HTERT RPE-1 (cell line): ENCODE results near the gene ZNF865.

Experiments used
- in situ Hi-C: fragments of 300-500 bp; cut with MboI; formaldehyde crosslinking; loops from 4 replicates; pipeline ENCODE4 v1.14.3; 2020; ENCODE audit warnings: low sequenced_read_pairs

The ZNF865 gene

DNA sequence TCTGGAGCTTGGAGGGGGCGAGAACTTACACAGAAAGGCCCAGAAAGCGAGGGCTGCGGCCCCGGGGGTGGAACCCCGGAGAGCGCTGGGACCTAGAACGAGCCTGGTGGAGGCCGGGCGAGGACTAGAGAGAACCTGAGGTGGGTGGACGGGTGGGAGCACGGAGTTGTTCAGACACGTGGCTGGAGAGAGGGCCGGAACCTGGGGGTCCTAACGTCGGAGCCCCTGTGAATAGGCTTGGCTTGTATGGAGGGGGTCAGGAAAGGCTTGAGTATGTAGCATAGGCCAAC lies 38.4 kb downstream of the ZNF865 start:
- in situ Hi-C loops: no loop called here

DNA sequence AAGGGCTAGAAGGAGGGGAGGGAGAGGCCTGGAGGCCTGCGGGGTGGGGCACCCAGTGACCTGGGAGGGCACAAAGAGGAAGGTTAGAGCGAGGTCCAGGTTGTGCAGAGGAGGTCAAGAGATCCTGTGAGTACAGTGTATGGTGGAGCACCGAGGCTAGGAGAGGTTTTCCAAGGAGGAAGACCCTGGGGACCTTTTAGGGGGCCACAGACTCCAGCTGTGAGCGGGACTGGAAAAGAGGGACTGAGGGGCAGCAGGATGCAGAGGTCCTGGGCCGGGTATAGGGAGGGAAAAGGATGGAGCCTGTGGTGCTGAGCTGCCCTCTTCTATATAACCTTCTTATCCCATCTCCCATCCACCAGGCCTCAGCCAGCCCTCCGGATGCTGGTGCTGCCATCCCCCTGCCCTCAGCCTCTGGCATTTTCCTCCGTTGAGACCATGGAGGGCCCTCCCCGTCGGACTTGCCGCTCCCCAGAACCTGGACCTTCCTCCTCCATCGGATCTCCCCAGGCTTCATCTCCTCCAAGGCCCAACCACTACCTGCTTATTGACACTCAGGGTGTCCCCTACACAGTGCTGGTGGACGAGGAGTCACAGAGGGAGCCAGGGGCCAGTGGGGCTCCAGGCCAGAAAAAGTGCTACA lies 38.9 kb downstream of the ZNF865 start:
- in situ Hi-C loops: no loop called here

GRCh38 chr19:55644842-55645511 lies 39.5 kb downstream of the ZNF865 start:
- in situ Hi-C loops: no loop called here

DNA sequence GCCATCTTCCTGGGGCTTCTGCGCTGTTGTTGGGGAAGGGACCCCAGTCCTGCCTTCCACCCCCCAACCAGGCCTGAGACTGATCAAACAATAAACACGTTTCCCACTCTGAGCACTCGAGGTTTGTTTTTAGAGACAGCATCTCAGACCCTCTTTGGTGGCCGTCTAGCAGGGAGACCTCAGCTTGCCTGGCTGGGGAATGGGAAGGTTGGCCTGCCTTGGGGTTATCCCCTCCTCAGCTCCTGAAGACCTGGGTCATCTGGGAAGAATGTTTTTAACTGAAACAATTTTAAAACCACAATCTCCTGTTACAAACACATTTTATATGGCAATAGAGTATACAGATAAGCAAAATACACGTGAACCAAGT lies 40.0 kb downstream of the ZNF865 start:
- in situ Hi-C loops: no loop called here

- in situ Hi-C loops: no loop called here
Observed at GRCh38 chr19:55646889-55647731, 41.7 kb downstream of the ZNF865 start.

GRCh38 chr19:55647732-55648584 lies 42.5 kb downstream of the ZNF865 start, which contains the start of gene CCDC106:
Gene CCDC106 (plus strand): TSS chr19:55648212. CDS start chr19:55649047, 835 bp downstream.
- in situ Hi-C loops: no loop called here

- in situ Hi-C loops: no loop called here
Observed at GRCh38 chr19:55648585-55649267, 43.3 kb downstream of the ZNF865 start.

DNA sequence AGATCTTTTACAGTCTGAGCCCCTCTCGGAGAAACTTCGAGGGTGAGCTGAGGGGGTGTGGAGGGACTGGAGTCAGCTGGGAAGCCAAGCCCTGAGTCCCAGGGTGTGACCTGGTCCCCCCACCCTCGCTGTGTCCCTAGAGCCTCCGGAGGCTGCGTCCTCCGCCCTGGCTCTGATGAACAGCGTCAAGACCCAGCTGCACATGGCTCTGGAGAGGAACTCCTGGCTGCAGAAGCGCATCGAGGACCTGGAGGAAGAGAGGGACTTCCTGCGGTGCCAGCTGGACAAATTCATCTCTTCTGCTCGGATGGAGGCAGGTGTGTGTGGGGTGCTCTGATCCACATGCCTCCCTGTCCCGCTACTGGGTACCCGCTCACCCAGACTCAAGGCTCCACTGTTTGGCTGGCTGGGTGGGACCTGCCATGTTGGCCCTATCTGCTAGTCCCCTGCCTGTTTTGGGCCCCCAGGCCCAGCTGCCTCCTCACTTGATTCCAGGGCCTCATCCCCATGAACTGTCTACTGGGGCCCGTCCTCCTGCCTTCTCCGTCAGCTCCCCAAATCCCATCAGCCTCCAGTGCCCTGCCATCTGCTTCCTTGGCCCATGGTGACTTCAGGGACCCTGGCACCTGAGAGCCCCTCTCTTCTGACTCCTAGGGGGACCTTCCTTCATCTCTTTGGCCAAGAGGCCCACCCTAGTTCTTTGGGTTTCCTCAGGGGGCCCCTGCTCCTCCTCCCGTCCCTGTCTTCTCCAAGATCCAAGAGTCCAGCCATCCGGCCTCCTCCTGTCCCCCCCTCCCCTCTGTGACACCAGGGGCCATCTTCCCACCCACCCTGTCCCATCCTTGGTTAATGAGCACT lies 44.0 kb downstream of the ZNF865 start:
- in situ Hi-C loops: no loop called here

- in situ Hi-C loops: no loop called here
Observed at GRCh38 chr19:55650126-55650557, 44.7 kb downstream of the ZNF865 start.

DNA sequence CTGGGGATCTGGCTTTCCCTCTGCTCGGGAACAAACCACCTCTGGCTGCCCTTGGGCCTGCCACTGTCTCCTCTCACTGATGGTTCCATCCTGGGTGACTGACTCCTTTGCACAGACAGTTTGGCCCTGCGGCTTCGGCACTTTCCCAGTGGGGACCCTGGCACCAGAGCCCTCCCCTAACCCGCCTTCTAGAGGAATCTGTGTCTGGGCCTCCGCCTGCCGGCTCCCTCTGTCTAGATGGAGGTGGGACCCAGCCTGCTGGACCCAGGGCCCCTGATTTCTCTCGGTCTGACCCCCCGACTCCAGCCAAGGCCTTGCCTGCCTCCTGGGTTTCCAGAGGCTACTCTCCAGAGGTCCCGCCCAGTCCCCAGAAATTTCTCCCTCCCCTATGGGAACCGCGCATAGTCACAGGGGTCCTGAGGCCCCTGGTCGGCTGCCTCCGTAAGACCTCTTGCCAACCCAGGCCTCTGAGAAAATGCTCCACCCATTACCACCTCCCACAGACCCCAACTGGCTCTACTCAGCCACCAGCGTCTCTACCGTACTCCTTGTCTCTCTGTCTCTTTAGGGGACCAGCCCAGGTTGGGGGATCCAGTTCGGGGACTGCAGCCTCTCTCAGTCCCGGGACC lies 45.3 kb downstream of the ZNF865 start:
- in situ Hi-C loops: no loop called here

DNA sequence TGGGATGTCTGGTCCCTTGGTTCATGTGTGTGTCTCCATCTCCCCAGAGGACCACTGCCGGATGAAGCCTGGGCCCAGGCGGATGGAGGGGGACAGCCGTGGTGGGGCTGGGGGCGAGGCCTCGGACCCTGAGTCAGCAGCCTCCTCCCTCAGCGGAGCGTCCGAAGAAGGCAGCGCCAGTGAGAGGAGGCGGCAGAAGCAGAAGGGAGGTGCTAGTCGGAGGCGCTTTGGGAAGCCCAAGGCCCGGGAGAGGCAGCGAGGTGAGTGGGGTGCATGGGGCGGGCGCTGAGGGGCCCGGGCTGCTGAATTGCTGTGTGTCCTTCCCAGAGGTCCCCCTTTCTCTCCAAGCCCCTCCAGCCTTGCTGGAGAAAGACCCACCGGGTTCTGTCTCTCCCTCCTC lies 45.8 kb downstream of the ZNF865 start:
- in situ Hi-C loops: no loop called here

GRCh38 chr19:55652311-55653128 lies 47.1 kb downstream of the ZNF865 start:
- in situ Hi-C loops: no loop called here

GRCh38 chr19:55653651-55654322 lies 48.3 kb downstream of the ZNF865 start:
- in situ Hi-C loops: no loop called here

- in situ Hi-C loops: no loop called here
Observed at GRCh38 chr19:55654323-55654867, 48.9 kb downstream of the ZNF865 start.

DNA sequence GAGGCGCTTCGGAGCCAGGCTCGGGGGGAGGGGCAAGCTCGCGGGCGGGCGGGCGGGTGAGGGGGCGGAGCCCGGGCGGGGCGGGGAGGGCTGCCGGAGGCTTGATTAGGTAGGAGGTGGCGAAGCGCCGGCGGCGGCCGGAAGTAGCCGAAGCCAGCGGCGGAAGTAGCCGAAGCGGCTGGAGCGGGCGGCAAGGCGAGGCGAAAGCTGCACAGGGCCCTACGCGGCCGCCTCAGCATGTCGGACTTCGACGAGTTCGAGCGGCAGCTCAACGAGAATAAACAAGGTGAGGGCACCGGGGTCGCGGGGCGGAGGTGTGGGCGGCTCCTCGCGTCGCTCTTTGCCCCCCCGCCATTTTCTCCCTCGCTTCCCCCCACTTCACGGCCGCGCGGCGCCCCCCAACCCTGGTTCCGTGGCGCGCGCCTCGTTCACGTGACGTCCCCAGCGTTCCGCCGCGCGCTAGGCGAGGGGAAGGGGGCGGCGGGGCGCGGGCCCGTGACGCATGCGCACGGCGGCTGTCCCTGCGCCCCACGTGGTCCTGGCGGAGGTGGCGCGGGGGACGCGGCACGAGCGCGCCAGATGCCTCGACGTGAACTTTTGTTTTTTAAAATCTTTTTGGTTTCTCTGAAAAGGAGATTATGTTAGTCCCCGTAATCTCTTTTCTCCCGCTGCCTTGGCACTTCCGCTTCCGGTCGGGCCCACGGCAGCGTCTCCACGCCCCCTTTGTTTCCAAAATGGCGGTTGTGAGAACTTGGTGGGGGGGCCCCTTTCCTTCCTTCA lies 49.6 kb downstream of the ZNF865 start, which contains the start of gene U2AF2:
U2AF2 (plus strand) TSS at position 168 of the 780 bp plus-strand sequence; CDS start at position 238, 70 bp downstream.
- in situ Hi-C loops: no loop called here

DNA sequence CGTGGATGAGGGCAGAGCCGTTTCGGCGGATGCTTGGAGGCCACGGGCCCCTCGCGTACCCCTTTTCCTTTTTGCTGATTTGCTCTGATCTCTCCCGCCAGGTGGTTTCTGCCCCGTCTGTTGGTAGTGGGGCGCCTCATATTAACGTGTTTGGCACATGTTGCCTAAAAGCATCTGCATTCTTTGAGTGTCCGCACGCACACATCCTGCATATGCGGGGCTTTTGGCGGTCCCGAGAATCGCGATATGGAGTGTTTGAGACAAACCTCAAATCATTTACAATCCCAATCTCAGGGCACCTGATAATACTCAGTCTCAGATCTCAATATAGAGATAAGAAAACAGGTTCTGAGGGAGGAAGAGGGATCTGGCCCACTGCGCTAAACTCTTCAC lies 50.2 kb downstream of the ZNF865 start:
- in situ Hi-C loops: no loop called here

GRCh38 chr19:55656552-55656951 lies 51.1 kb downstream of the ZNF865 start:
- in situ Hi-C loops: no loop called here
